GM23338 (cell line): ENCODE measurements around the gene TBPL2. TPM values are rescaled to one million over a fixed set of nuclear protein-coding genes. Genes with fewer than 3 reads are reported as not detected.

ENCODE experiments used
- ATAC-seq: fragments of 200-7000 bp; cut with Tn5 transposase; 3 replicates; pipeline ENCODE4 v1.9.1; 2020
- DNase-seq: peaks from one replicate; pipeline ENCODE4 v3.0.0-alpha.2; 2015; ENCODE audit warnings: low spot score
- H2AFZ ChIP-seq: fragments of 200-600 bp; sonication (generic); 2 replicates; pipeline ENCODE4 v1.8.0; 2016; ENCODE audit warnings: antibody characterized with exemption, mild to moderate bottlenecking, moderate library complexity
- H3F3A ChIP-seq: fragments of 200-600 bp; sonication (generic); replicated peaks from 2 replicates; pipeline ENCODE4 v1.8.0; 2017; ENCODE audit warnings: antibody characterized with exemption, mixed run types, low read depth
- H3K27ac ChIP-seq: fragments of 200-600 bp; sonication (generic); 2 replicates; pipeline ENCODE4 v1.6.1; 2016; ENCODE audit warnings: low read depth
- H3K27me3 ChIP-seq: fragments of 200-600 bp; sonication (generic); 2 replicates; pipeline ENCODE4 v1.8.0; 2016; ENCODE audit warnings: mild to moderate bottlenecking, mixed run types, moderate library complexity; ENCODE audit not compliant: insufficient read depth
- H3K36me3 ChIP-seq: fragments of 200-600 bp; sonication (generic); 2 replicates; pipeline ENCODE4 v1.8.0; 2016; ENCODE audit warnings: mild to moderate bottlenecking; ENCODE audit not compliant: insufficient read depth
- H3K4me1 ChIP-seq: fragments of 200-600 bp; sonication (generic); 2 replicates; pipeline ENCODE4 v1.8.0; 2016; ENCODE audit warnings: mild to moderate bottlenecking, moderate library complexity; ENCODE audit not compliant: insufficient read depth
- H3K4me2 ChIP-seq: fragments of 200-600 bp; sonication (generic); 2 replicates; pipeline ENCODE4 v1.7.1; 2017; ENCODE audit warnings: mixed run types
- H3K4me3 ChIP-seq: fragments of 200-600 bp; sonication (generic); 2 replicates; pipeline ENCODE4 v1.6.1; 2016; ENCODE audit warnings: mixed run types
- H3K79me2 ChIP-seq: fragments of 200-600 bp; sonication (generic); replicated peaks from 2 replicates; pipeline ENCODE4 v1.8.0; 2017; ENCODE audit warnings: mild to moderate bottlenecking; ENCODE audit not compliant: insufficient read depth
- H3K9me2 ChIP-seq: fragments of 200-600 bp; sonication (generic); 2 replicates; pipeline ENCODE4 v1.8.0; 2017; ENCODE audit not compliant: insufficient read depth
- H4K20me1 ChIP-seq: fragments of 200-600 bp; sonication (generic); replicated peaks from 2 replicates; pipeline ENCODE4 v1.8.0; 2017; ENCODE audit warnings: mild to moderate bottlenecking; ENCODE audit not compliant: insufficient read depth
- H3K27ac Mint-ChIP-seq: 2 replicates; pipeline ENCODE4 v1.8.0; 2020; ENCODE audit warnings: inconsistent platforms, mild to moderate bottlenecking, moderate library complexity, mixed read lengths
- H3K27me3 Mint-ChIP-seq: 3 replicates; pipeline ENCODE4 v1.8.0; 2022; ENCODE audit warnings: low read depth, mild to moderate bottlenecking, moderate library complexity, mixed read lengths, inconsistent platforms; ENCODE audit not compliant: insufficient read depth, poor library complexity
- H3K36me3 Mint-ChIP-seq: 3 replicates; pipeline ENCODE4 v1.8.0; 2021; ENCODE audit warnings: low read depth, mild to moderate bottlenecking, inconsistent platforms, moderate library complexity, mixed read lengths
- H3K4me1 Mint-ChIP-seq: 3 replicates; pipeline ENCODE4 v1.8.0; 2020; ENCODE audit warnings: mild to moderate bottlenecking, inconsistent platforms, mixed read lengths
- H3K4me3 Mint-ChIP-seq: 3 replicates; pipeline ENCODE4 v1.8.0; 2021; ENCODE audit warnings: moderate library complexity, mild to moderate bottlenecking, inconsistent platforms, mixed read lengths
- H3K9me3 Mint-ChIP-seq: 3 replicates; pipeline ENCODE4 v1.8.0; 2020; ENCODE audit warnings: moderate library complexity, mild to moderate bottlenecking, inconsistent platforms, mixed read lengths
- CREB1 ChIP-seq: fragments of 250-450 bp; sonication (Bioruptor Pico); IDR thresholded peaks from 2 replicates; pipeline ENCODE4 v1.5.0; 2020; ENCODE audit warnings: low read depth, mild to moderate bottlenecking, moderate library complexity
- EZH2 ChIP-seq: fragments of 200-600 bp; sonication (generic); IDR thresholded peaks from one replicate; pipeline ENCODE4 v1.8.0; 2017; ENCODE audit warnings: antibody characterized with exemption, mild to moderate bottlenecking, low read depth; ENCODE audit not compliant: unreplicated experiment
- EZH2phosphoT487 ChIP-seq: fragments of 200-600 bp; sonication (generic); IDR thresholded peaks from one replicate; pipeline ENCODE4 v1.8.1; 2018; ENCODE audit warnings: antibody characterized with exemption; ENCODE audit not compliant: unreplicated experiment
- JUNB ChIP-seq: IDR thresholded peaks from one replicate; pipeline ENCODE4 v1.6.1; 2016; ENCODE audit warnings: antibody characterized with exemption; ENCODE audit not compliant: unreplicated experiment
- NANOG ChIP-seq: IDR thresholded peaks from 2 replicates; pipeline ENCODE4 v1.6.1; 2016; ENCODE audit warnings: antibody characterized with exemption, borderline replicate concordance
- POLR2AphosphoS5 ChIP-seq: IDR thresholded peaks from 2 replicates; pipeline ENCODE4 v1.6.1; 2016; ENCODE audit warnings: antibody characterized with exemption, low read depth
- STAT1 ChIP-seq: IDR thresholded peaks from one replicate; pipeline ENCODE4 v1.6.1; 2016; ENCODE audit warnings: antibody characterized with exemption; ENCODE audit not compliant: unreplicated experiment
- ZNF114 ChIP-seq: fragments of 250-450 bp; sonication (Bioruptor Pico); IDR thresholded peaks from 2 replicates; pipeline ENCODE4 v1.5.0; 2020; ENCODE audit warnings: mild to moderate bottlenecking, moderate library complexity
- ZNF331 ChIP-seq: fragments of 250-450 bp; sonication (Bioruptor Pico); IDR thresholded peaks from 2 replicates; pipeline ENCODE4 v1.5.0; 2020; ENCODE audit warnings: low read depth, mild to moderate bottlenecking, moderate library complexity
- polyA plus RNA-seq: library from polyadenylated mRNA; unstranded; fragments of >200 nt; fragmentation: Nextera tagmentation; extraction: Ambion mirVana; gene quantifications from 2 replicates; pipeline ENCODE4 v1.2.1, GENCODE V29; 2016
- total RNA-seq: library from RNA; depleted of rRNA; stranded (reverse); fragments of >200 nt; shearing (Covaris generic); gene quantifications from 2 replicates; pipeline ENCODE4 v1.2.3, GENCODE V29; 2014
- TF ChIP-seq, protein P1 (sequence below), 2 experiments: fragments of 200-600 bp in 1 of 2; sonication (generic) in 1 of 2; conservative IDR thresholded peaks; 2 replicates each; pipeline versions ENCODE4 v1.5.1 to v1.6.1; 2016 to 2017; ENCODE audit warnings: antibody characterized with exemption in 2 of 2, low read depth in 2 of 2, mild to moderate bottlenecking in 2 of 2, moderate library complexity in 1 of 2
- TF ChIP-seq, protein P2 (sequence below): IDR thresholded peaks from 2 replicates; pipeline ENCODE4 v1.6.1; 2016; ENCODE audit warnings: antibody characterized with exemption
- TF ChIP-seq, protein P3 (sequence below): IDR thresholded peaks from one replicate; pipeline ENCODE4 v1.6.1; 2018; ENCODE audit warnings: antibody characterized with exemption; ENCODE audit not compliant: unreplicated experiment
- TF ChIP-seq, protein P4 (sequence below): fragments of 250-450 bp; sonication (Bioruptor Pico); IDR thresholded peaks from 2 replicates; pipeline ENCODE4 v1.5.0; 2020; ENCODE audit warnings: mild to moderate bottlenecking, moderate library complexity

Gene TBPL2
- total and polyA plus RNA-seq, 2 experiments from 2014 or later: 0.24 TPM; not detected in 1

DNA sequence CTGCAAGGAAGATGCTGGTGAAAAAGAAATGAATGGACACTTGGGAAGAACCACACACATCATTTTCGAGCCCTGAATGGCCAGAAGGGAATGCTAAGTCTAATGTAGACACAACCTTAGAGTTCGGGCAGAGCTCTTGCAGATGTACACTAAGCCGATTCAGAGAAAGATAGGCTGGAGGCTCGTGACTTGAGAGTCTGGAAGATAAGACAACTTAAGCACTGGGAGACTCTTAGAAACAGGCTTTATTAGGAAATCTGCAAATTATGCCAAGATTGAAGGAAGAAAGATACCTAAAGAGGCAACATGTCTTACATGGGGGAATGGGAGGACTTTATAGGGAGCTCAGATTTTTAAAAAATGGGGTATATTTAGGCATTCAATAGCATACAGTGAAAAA is 13.5 kb downstream of the TBPL2 start (continued):
- no peak for TF ChIP-seq CREB1 (CRISPR knock-in tag)

DNA sequence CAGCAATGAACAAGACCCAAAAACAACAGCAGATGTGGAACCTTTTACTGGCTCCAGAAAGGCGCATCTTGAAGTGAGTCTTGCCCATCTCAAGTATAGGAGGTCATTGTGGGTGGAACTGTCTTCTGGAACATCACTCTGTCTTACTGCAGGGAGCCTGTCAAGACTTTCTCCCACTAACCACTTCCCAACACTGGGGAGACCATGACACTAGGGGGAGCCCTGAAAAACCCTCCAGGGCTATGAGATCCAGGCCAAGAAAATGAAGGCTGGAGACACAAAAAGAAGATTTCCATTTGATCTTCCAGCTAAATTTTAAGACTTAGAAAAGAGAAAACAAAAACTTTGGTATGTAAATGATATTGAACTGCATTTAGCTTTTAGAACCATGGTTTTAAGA is 15.3 kb downstream of the TBPL2 start:
- no peaks in the 10 kb centered on the region for H3K9me3 Mint-ChIP-seq

More for the DNA sequence above, 15.3 kb downstream of the TBPL2 start:
- Histone ChIP-seq H3K9me2 (no peaks in the 10 kb centered on the region), H3F3A (no peaks in the 10 kb centered on the region), H3K27ac (no peak overlapping the region), H3K4me3 (no peak overlapping the region), H2AFZ (no peak overlapping the region), H3K27me3 (no peaks in the 10 kb centered on the region), H3K4me1 (no peaks in the 10 kb centered on the region), H3K79me2 (no peaks in the 10 kb centered on the region), H4K20me1 (no peaks in the 10 kb centered on the region), H3K4me2 (no peak overlapping the region), H3K36me3 (no peaks in the 10 kb centered on the region)
- TF ChIP-seq EZH2phosphoT487 (no peak), JUNB (no peak), POLR2AphosphoS5 (no peak), CREB1 (CRISPR knock-in tag) (no peak), EZH2 (no peak), ZNF331 (CRISPR knock-in tag) (no peak), NANOG (no peak), STAT1 (no peak), ZNF114 (CRISPR knock-in tag) (no peak)
- TF ChIP-seq, protein P1, sequence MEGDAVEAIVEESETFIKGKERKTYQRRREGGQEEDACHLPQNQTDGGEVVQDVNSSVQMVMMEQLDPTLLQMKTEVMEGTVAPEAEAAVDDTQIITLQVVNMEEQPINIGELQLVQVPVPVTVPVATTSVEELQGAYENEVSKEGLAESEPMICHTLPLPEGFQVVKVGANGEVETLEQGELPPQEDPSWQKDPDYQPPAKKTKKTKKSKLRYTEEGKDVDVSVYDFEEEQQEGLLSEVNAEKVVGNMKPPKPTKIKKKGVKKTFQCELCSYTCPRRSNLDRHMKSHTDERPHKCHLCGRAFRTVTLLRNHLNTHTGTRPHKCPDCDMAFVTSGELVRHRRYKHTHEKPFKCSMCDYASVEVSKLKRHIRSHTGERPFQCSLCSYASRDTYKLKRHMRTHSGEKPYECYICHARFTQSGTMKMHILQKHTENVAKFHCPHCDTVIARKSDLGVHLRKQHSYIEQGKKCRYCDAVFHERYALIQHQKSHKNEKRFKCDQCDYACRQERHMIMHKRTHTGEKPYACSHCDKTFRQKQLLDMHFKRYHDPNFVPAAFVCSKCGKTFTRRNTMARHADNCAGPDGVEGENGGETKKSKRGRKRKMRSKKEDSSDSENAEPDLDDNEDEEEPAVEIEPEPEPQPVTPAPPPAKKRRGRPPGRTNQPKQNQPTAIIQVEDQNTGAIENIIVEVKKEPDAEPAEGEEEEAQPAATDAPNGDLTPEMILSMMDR (conservative IDR thresholded peaks at IDR 0.05; ENCODE audit: low read depth in 2 of 2): no peak
- TF ChIP-seq, protein P2, sequence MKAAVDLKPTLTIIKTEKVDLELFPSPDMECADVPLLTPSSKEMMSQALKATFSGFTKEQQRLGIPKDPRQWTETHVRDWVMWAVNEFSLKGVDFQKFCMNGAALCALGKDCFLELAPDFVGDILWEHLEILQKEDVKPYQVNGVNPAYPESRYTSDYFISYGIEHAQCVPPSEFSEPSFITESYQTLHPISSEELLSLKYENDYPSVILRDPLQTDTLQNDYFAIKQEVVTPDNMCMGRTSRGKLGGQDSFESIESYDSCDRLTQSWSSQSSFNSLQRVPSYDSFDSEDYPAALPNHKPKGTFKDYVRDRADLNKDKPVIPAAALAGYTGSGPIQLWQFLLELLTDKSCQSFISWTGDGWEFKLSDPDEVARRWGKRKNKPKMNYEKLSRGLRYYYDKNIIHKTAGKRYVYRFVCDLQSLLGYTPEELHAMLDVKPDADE: no peak
- TF ChIP-seq, protein P3, sequence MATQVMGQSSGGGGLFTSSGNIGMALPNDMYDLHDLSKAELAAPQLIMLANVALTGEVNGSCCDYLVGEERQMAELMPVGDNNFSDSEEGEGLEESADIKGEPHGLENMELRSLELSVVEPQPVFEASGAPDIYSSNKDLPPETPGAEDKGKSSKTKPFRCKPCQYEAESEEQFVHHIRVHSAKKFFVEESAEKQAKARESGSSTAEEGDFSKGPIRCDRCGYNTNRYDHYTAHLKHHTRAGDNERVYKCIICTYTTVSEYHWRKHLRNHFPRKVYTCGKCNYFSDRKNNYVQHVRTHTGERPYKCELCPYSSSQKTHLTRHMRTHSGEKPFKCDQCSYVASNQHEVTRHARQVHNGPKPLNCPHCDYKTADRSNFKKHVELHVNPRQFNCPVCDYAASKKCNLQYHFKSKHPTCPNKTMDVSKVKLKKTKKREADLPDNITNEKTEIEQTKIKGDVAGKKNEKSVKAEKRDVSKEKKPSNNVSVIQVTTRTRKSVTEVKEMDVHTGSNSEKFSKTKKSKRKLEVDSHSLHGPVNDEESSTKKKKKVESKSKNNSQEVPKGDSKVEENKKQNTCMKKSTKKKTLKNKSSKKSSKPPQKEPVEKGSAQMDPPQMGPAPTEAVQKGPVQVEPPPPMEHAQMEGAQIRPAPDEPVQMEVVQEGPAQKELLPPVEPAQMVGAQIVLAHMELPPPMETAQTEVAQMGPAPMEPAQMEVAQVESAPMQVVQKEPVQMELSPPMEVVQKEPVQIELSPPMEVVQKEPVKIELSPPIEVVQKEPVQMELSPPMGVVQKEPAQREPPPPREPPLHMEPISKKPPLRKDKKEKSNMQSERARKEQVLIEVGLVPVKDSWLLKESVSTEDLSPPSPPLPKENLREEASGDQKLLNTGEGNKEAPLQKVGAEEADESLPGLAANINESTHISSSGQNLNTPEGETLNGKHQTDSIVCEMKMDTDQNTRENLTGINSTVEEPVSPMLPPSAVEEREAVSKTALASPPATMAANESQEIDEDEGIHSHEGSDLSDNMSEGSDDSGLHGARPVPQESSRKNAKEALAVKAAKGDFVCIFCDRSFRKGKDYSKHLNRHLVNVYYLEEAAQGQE: no peak
- TF ChIP-seq, protein P4, sequence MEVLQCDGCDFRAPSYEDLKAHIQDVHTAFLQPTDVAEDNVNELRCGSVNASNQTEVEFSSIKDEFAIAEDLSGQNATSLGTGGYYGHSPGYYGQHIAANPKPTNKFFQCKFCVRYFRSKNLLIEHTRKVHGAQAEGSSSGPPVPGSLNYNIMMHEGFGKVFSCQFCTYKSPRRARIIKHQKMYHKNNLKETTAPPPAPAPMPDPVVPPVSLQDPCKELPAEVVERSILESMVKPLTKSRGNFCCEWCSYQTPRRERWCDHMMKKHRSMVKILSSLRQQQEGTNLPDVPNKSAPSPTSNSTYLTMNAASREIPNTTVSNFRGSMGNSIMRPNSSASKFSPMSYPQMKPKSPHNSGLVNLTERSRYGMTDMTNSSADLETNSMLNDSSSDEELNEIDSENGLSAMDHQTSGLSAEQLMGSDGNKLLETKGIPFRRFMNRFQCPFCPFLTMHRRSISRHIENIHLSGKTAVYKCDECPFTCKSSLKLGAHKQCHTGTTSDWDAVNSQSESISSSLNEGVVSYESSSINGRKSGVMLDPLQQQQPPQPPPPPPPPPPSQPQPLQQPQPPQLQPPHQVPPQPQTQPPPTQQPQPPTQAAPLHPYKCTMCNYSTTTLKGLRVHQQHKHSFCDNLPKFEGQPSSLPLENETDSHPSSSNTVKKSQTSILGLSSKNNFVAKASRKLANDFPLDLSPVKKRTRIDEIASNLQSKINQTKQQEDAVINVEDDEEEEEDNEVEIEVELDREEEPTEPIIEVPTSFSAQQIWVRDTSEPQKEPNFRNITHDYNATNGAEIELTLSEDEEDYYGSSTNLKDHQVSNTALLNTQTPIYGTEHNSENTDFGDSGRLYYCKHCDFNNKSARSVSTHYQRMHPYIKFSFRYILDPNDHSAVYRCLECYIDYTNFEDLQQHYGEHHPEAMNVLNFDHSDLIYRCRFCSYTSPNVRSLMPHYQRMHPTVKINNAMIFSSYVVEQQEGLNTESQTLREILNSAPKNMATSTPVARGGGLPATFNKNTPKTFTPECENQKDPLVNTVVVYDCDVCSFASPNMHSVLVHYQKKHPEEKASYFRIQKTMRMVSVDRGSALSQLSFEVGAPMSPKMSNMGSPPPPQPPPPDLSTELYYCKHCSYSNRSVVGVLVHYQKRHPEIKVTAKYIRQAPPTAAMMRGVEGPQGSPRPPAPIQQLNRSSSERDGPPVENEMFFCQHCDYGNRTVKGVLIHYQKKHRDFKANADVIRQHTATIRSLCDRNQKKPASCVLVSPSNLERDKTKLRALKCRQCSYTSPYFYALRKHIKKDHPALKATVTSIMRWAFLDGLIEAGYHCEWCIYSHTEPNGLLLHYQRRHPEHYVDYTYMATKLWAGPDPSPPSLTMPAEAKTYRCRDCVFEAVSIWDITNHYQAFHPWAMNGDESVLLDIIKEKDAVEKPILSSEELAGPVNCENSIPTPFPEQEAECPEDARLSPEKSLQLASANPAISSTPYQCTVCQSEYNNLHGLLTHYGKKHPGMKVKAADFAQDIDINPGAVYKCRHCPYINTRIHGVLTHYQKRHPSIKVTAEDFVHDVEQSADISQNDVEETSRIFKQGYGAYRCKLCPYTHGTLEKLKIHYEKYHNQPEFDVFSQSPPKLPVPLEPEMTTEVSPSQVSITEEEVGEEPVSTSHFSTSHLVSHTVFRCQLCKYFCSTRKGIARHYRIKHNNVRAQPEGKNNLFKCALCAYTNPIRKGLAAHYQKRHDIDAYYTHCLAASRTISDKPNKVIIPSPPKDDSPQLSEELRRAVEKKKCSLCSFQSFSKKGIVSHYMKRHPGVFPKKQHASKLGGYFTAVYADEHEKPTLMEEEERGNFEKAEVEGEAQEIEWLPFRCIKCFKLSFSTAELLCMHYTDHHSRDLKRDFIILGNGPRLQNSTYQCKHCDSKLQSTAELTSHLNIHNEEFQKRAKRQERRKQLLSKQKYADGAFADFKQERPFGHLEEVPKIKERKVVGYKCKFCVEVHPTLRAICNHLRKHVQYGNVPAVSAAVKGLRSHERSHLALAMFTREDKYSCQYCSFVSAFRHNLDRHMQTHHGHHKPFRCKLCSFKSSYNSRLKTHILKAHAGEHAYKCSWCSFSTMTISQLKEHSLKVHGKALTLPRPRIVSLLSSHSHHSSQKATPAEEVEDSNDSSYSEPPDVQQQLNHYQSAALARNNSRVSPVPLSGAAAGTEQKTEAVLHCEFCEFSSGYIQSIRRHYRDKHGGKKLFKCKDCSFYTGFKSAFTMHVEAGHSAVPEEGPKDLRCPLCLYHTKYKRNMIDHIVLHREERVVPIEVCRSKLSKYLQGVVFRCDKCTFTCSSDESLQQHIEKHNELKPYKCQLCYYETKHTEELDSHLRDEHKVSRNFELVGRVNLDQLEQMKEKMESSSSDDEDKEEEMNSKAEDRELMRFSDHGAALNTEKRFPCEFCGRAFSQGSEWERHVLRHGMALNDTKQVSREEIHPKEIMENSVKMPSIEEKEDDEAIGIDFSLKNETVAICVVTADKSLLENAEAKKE (CRISPR knock-in tag): no peak
- no peak for ATAC-seq
- Mint-ChIP-seq H3K4me3 (no peak overlapping the region), H3K4me1 (peaks cover 12% of the 10 kb centered on the region; the same call in 2 of the 3 replicates), H3K27ac (no peak overlapping the region), H3K27me3 (no peaks in the 10 kb centered on the region), H3K36me3 (no peaks in the 10 kb centered on the region)
- no peak for DNase-seq
